ENCODE measurements around the gene ITGA1.
"Not testable (repeated sequence)": the region's sequence is repeated elsewhere in the genome, so short reads cannot be mapped to it uniquely, and the experiment has no call there.

Gene ITGA1

GRCh38 chr5:52834320-52834719, 46.6 kb downstream of the ITGA1 start:
- no peak for DNase-seq

- DNase-seq: no peak
Measured at GRCh38 chr5:52837068-52837467, 49.4 kb downstream of the ITGA1 start.

GRCh38 chr5:52837591-52838001, 49.9 kb downstream of the ITGA1 start:
- DNase-seq: no peak

DNA sequence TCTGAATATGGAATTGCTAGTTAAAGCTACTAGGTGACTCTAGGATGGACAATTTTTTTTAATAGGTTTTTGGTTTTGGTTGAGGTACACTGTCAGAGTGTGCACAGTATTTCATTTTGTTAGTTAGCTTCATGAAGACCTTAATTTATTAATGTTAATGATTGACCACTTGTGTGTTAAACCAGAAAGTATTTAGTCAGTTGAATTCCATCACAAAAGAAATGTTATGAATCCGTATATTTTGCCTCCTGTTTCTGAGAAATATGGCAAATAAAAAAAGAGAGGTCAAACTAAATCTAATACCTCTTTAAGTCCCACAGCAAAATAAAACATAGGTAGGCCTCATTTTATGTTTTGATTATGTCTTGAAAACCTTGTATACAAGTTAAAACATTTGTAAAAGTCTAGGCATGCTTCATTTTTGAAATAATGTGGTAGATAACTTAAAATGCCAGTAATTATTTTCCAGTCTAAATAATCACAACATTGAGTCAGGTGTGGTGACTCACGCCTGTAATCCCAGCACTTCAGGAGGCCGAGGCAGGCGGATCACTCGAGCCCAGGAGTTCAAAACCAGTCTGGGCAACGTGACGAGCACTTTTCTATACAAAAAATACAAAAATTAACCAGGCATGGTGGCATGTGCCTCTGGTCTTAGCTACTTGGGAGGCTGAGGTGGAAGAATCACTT, 50.8 kb downstream of the ITGA1 start:
- DNase-seq: no peak

GRCh38 chr5:52839285-52839684, 51.6 kb downstream of the ITGA1 start:
- no peak for DNase-seq

DNA sequence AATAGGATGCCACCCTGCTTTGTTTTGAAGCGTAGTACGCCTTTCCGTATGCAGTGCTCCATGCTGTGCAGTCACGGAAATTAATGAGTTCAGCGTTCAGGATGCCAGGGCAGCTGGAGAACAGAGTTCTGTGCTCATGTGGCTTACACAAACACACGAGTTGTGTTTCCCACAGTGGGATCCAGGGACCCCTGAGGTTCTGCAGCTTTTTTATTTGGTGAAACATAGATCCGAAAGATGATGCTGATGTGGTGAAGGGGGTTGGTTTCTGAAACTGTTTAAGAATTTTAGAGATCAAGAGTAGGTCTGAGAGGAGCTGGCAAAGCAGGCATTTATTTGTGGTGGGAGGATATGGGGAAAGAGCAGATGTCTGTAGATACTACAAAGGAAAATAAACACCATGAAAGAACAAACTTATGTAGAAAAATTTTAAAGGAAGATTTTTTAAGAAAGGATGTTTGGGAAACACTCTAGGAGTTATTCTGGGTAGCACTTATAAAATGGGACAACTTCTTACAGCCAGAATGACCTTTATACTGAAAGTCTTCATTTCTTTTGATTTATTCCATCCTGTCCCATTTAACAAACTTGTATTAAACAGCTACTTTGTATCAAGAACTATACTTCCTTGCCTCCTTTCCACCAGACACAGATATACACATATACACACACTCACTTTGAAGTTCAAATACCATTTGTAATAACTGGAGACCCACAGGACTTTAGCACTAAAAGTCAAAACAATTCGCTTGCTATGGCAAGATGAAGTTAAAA, 52.7 kb downstream of the ITGA1 start:
- no peak for DNase-seq

GRCh38 chr5:52841114-52841513, 53.4 kb downstream of the ITGA1 start:
- no peak for DNase-seq

DNA sequence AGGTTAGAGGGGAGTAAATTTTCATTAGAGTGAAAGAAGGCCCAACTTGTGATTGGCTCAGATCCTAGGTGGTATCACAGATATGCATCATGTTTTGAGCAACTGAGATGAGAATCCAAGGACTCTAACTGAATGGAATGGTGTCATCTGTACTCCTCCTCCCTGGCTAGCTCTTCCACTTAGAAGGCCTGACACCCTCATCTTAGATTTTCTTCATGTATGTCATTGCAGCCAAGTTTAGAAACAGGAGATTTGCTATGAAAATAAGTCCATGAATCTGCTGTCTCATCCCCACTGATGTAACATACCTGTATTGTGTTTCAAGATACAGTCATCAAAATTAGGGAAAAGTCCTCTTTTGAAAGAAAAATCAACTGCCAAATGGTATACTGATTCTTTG, 54.4 kb downstream of the ITGA1 start:
- DNase-seq: no peak

- DNase-seq: no peak
Measured at GRCh38 chr5:52844885-52845284, 57.2 kb downstream of the ITGA1 start.

GRCh38 chr5:52846182-52846842, 58.6 kb downstream of the ITGA1 start:
- no peak for DNase-seq

GRCh38 chr5:52848688-52849087, 61.0 kb downstream of the ITGA1 start:
- not testable (repeated sequence) for DNase-seq

- no peak for DNase-seq
Measured at GRCh38 chr5:52849544-52849943, 61.8 kb downstream of the ITGA1 start.

DNA sequence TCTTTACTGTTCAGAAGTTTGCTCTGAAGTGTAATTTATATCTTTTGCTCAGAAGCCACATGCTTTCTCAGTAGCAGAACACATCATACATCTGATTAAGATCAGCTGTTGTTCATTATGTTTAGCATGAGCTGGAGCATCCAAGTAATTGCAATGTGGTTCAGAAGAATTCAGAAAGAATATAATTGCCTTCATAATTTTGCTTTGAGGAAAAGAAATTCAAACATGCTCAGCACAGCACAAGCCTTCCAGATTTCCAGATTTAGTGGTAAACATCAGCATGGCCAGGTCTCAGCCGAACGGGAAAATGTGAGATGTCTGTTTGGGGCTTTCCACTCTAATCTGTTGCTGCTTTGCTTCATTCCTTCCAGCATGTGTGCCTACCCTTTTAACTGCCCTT, 65.9 kb downstream of the ITGA1 start:
- no peak for DNase-seq

- DNase-seq: no peak
Measured at GRCh38 chr5:52854301-52854700, 66.6 kb downstream of the ITGA1 start.

GRCh38 chr5:52854949-52855348, 67.2 kb downstream of the ITGA1 start:
- DNase-seq: no peak

DNA sequence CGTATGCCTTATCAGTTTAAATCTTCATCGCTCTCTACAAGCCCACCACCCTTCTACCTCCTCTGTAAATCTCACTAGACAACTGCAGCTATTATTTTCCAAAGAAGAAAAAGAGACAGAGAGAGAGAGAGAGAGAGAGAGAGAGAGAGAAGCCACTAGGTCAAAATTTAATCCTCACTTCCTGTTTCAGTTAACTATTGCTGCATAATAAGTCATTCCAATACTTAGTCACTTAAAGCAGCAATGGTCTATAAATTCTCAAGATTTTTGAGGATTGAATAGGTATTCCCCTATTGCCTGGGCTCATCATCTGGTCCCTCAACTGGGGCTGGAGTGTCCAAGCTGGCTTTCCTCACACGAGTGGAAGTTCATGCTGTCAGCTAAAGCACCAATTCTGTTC, 68.8 kb downstream of the ITGA1 start:
- DNase-seq: no peak

GRCh38 chr5:52859628-52860027, 71.9 kb downstream of the ITGA1 start:
- DNase-seq: no peak

GRCh38 chr5:52861368-52861767, 73.7 kb downstream of the ITGA1 start:
- no peak for DNase-seq

GRCh38 chr5:52863715-52864290, 76.1 kb downstream of the ITGA1 start:
- DNase-seq: no peak

GRCh38 chr5:52864371-52864770, 76.7 kb downstream of the ITGA1 start:
- DNase-seq: no peak

DNA sequence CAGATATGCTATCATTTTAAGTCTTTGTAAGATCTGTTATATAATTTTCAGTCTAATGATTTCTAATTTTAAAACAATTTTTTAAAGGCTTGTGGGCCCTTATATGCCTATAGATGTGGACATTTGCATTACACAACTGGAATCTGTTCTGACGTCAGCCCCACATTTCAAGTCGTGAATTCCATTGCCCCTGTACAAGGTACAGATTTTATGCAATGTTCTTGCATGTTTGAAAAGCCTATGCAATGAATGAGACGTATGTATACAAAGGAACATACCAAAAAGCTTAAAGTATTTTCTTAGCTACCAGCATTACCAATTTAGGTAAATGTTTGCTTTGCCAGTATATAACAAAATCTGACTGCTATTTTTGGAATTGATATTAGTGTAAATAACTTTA, 77.2 kb downstream of the ITGA1 start:
- DNase-seq: no peak

GRCh38 chr5:52865991-52866390, 78.3 kb downstream of the ITGA1 start:
- not testable (repeated sequence) for DNase-seq

DNA sequence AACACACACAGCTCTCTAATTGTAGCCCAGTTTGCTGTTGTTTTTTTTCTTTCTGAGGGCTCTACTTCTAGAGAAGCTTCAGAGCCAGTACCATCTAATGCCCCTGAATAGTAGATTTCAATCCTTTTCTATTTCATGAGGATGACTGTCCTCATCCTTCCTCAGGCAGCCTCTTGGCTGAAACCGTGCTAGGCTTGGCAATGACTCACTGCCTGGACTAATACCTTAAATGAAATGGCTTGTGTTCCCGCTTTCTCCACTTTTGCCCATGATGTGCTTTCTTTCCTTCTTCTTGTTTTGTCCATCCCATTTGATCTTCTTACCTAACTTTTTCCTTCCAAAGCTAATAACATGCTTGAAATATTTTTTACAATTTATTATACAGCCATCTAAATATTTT, 80.1 kb downstream of the ITGA1 start:
- no peak for DNase-seq

GRCh38 chr5:52868417-52868816, 80.7 kb downstream of the ITGA1 start:
- DNase-seq: no peak
